Lung (tissue), 12 donors: ENCODE results near the gene APLN. TPM values are rescaled to one million over a fixed set of nuclear protein-coding genes. Genes with fewer than 3 reads are reported as not detected.

Experiments used
- ATAC-seq: fragments of 200-7000 bp; cut with Tn5 transposase; one replicate; pipeline ENCODE4 v1.9.1; 2020; ENCODE audit warnings: moderate number of reproducible peaks; ENCODE audit not compliant: insufficient read depth, low FRiP score
- DNase-seq, 3 donors: peaks; one replicate each; pipeline ENCODE4 v3.0.0-alpha.2; 2013 to 2017
- H3K27ac ChIP-seq, 2 donors: one replicate each; pipeline ENCODE4 v1.5.1; 2013; ENCODE audit warnings: mild to moderate bottlenecking in 2 of 2, moderate library complexity in 2 of 2, control low read depth in 1 of 2, inconsistent platforms in 1 of 2, low read depth in 1 of 2, low read length in 1 of 2
- H3K27me3 ChIP-seq, 3 donors: one replicate each; pipeline ENCODE4 v1.5.1; 2013; ENCODE audit warnings: low read length in 2 of 3; ENCODE audit not compliant: control insufficient read depth in 3 of 3, insufficient read depth in 3 of 3
- H3K36me3 ChIP-seq, 4 donors: one replicate each; pipeline ENCODE4 v1.5.1; 2013; ENCODE audit warnings: low read length in 4 of 4, mild to moderate bottlenecking in 1 of 4, moderate library complexity in 1 of 4; ENCODE audit not compliant: control insufficient read depth in 4 of 4, insufficient read depth in 4 of 4
- H3K4me1 ChIP-seq, 5 donors: one replicate each; pipeline ENCODE4 v1.5.1; 2013; ENCODE audit warnings: low read length in 5 of 5, mild to moderate bottlenecking in 2 of 5, moderate library complexity in 1 of 5; ENCODE audit not compliant: control insufficient read depth in 5 of 5, insufficient read depth in 5 of 5
- H3K4me3 ChIP-seq: one replicate; pipeline ENCODE4 v1.5.1; 2013; ENCODE audit warnings: mild to moderate bottlenecking, control low read depth, moderate library complexity
- H3K9ac ChIP-seq, 2 donors: one replicate each; pipeline ENCODE4 v1.5.1; 2013; ENCODE audit warnings: low read length in 2 of 2, control low read depth in 1 of 2; ENCODE audit not compliant: insufficient read depth in 1 of 2
- H3K9me3 ChIP-seq, 4 donors: one replicate each; pipeline ENCODE4 v1.5.1; 2013; ENCODE audit warnings: low read length in 3 of 4, mild to moderate bottlenecking in 1 of 4, moderate library complexity in 1 of 4; ENCODE audit not compliant: control insufficient read depth in 4 of 4, insufficient read depth in 3 of 4
- CTCF ChIP-seq: IDR thresholded peaks from 2 replicates; pipeline ENCODE4 v1.5.1; 2012; ENCODE audit warnings: mild to moderate bottlenecking; ENCODE audit errors: control extremely low read depth, extremely low read depth
- WGBS, 2 donors: extraction: QIAGEN DNeasy Blood & Tissue Kit; methylation state at CpG; one replicate each; pipeline ENCODE4 v1.1.7; 2013; 5-methylcytosine and 5-hydroxymethylcytosine counted together
- polyA plus RNA-seq, 2 donors: library from polyadenylated mRNA; stranded (reverse); fragments of 200-250 nt; gene quantifications; one replicate each; pipeline ENCODE4 v1.2.1, GENCODE V29; 2013
- total RNA-seq, 2 donors: library from RNA; depleted of rRNA in 1 of 2; stranded (reverse); fragments of >200 nt in 1 of 2; gene quantifications; one replicate each; pipeline ENCODE4 v1.2.1, GENCODE V29; 2014 to 2021
- donor health status: control.
- donor health status: control.
- donor health status: Bipolar disorder and iron deficiency.
- donor health status: healthy.
- donor health status: DM: yes; HTN: yes; CAD: no.

Gene APLN
- total and polyA plus RNA-seq, 4 donors, result 1.8 to 10.4 (median 5.7) TPM

- no peak overlapping the region for H3K9ac ChIP-seq
- DNase-seq (no peak), ATAC-seq (no peak)
- H3K27ac ChIP-seq, result no peak overlapping the region
- H3K4me1 ChIP-seq, result peaks cover 0 to 4% (median 0%) of the 10 kb centered on the region in 5 donors
- TF ChIP-seq CTCF, result no peak
- H3K36me3 ChIP-seq, result no peaks in the 10 kb centered on the region
- peaks cover 0 to under 1% (median 0%) of the 10 kb centered on the region in 3 donors for H3K27me3 ChIP-seq
- H3K4me3 ChIP-seq, result no peak overlapping the region
- no peaks in the 10 kb centered on the region for H3K9me3 ChIP-seq
- 83 to 96% methylated on average over 3 of the region's 3 CpGs for WGBS, 2 donors
Measured at GRCh38 chrX:129688097-129688496, 33.3 kb upstream of the APLN start.

GRCh38 chrX:129686422-129686948 lies 31.7 kb upstream of the APLN start:
- DNase-seq, result peak; percentile 61 to 87 (median 67)
- Histone ChIP-seq H3K9me3 (no peaks in the 10 kb centered on the region), H3K27me3 (peaks cover 0 to 4% (median 0%) of the 10 kb centered on the region in 3 donors), H3K9ac (no peak overlapping the region), H3K4me1 (peaks cover 0 to 4% (median 0%) of the 10 kb centered on the region in 5 donors), H3K4me3 (no peak overlapping the region), H3K36me3 (no peaks in the 10 kb centered on the region), H3K27ac (no peak overlapping the region)
- 53 to 79% methylated on average over 2 of the region's 2 CpGs for WGBS, 2 donors
- ATAC-seq, result no peak
- TF ChIP-seq CTCF, result no peak

- no peak overlapping the region for H3K27ac ChIP-seq
- H3K27me3 ChIP-seq, result peaks cover 0 to 7% (median 0%) of the 10 kb centered on the region in 3 donors
- H3K9ac ChIP-seq, result no peak overlapping the region
- no peaks in the 10 kb centered on the region for H3K9me3 ChIP-seq
- no peak for TF ChIP-seq CTCF
- WGBS, 2 donors, result 90 to 100% methylated on average over 1 of the region's 1 CpG
- peaks cover 0 to 8% (median 0%) of the 10 kb centered on the region in 5 donors for H3K4me1 ChIP-seq
- DNase-seq, result no peak
- H3K36me3 ChIP-seq, result no peaks in the 10 kb centered on the region
- no peak for ATAC-seq
- no peak overlapping the region for H3K4me3 ChIP-seq
Measured at GRCh38 chrX:129682979-129683378, 28.2 kb upstream of the APLN start.

- no peak for TF ChIP-seq CTCF
- peaks cover 0 to 7% (median 0%) of the 10 kb centered on the region in 3 donors for H3K27me3 ChIP-seq
- H3K4me3 ChIP-seq, result no peak overlapping the region
- 97 to 100% methylated on average over 1 of the region's 1 CpG for WGBS, 2 donors
- ATAC-seq, result no peak
- H3K9ac ChIP-seq, result no peak overlapping the region
- peaks cover 0 to 8% (median 0%) of the 10 kb centered on the region in 5 donors for H3K4me1 ChIP-seq
- H3K27ac ChIP-seq, result no peak overlapping the region
- H3K36me3 ChIP-seq, result no peaks in the 10 kb centered on the region
- no peak for DNase-seq
- no peaks in the 10 kb centered on the region for H3K9me3 ChIP-seq
Measured at GRCh38 chrX:129679901-129680300, 25.1 kb upstream of the APLN start.
